GM12891 (cell line): Measurements from ENCODE around the gene BRIP1.

ENCODE experiments used
- POLR2A ChIP-seq: IDR thresholded peaks from 2 replicates; pipeline ENCODE4 v1.6.1; 2011; ENCODE audit warnings: low read depth, low read length, control low read depth
- POLR2AphosphoS5 ChIP-seq: IDR thresholded peaks from 2 replicates; pipeline ENCODE4 v1.6.1; 2011; ENCODE audit warnings: low read depth, low read length, control low read depth
- POU2F2 ChIP-seq: IDR thresholded peaks from 2 replicates; pipeline ENCODE4 v1.6.1; 2011; ENCODE audit warnings: low read depth, mild to moderate bottlenecking, control low read depth, low read length, moderate library complexity
- SPI1 ChIP-seq: IDR thresholded peaks from 2 replicates; pipeline ENCODE4 v1.6.1; 2011; ENCODE audit warnings: low read depth, low read length, control low read depth
- TAF1 ChIP-seq: IDR thresholded peaks from 2 replicates; pipeline ENCODE4 v1.6.1; 2011; ENCODE audit warnings: low read depth, low read length, control low read depth

GRCh38 chr17:61903251-61903650 is 39.9 kb upstream of the BRIP1 start:
- TF ChIP-seq POLR2AphosphoS5 (no peak), TAF1 (no peak), SPI1 (no peak), POLR2A (no peak), POU2F2 (no peak)
